HepG2 (cell line): Measurements from ENCODE around the gene ARCN1. TPM values are rescaled to one million over a fixed set of nuclear protein-coding genes. Genes with fewer than 3 reads are reported as not detected.

ENCODE experiments used
- DR1 ChIP-seq: sonication (generic); formaldehyde crosslinking; IDR thresholded peaks from 2 replicates; pipeline ENCODE4 v1.8.0; 2021; ENCODE audit warnings: mild to moderate bottlenecking, missing genetic modification reagents, inconsistent platforms
- EEA1 ChIP-seq: sonication (generic); formaldehyde crosslinking; IDR thresholded peaks from 2 replicates; pipeline ENCODE4 v1.5.1; 2020; ENCODE audit warnings: mild to moderate bottlenecking, missing genetic modification reagents, borderline replicate concordance
- ESRRA ChIP-seq: sonication (generic); formaldehyde crosslinking; IDR thresholded peaks from 2 replicates; pipeline ENCODE4 v1.5.1; 2020; ENCODE audit warnings: mild to moderate bottlenecking, low read depth, missing genetic modification reagents
- FOXK1 ChIP-seq: sonication (generic); formaldehyde crosslinking; IDR thresholded peaks from 2 replicates; pipeline ENCODE4 v1.4.0; 2020; ENCODE audit warnings: low read depth, missing genetic modification reagents, borderline replicate concordance
- GTF2F1 ChIP-seq: fragments of 150-350 bp; IDR thresholded peaks from 2 replicates; pipeline ENCODE4 v1.6.1; 2014; ENCODE audit warnings: low read length
- MAF1 ChIP-seq: sonication (generic); formaldehyde crosslinking; IDR thresholded peaks from 2 replicates; pipeline ENCODE4 v1.5.0; 2020; ENCODE audit warnings: missing genetic modification reagents, borderline replicate concordance
- MAFF ChIP-seq: IDR thresholded peaks from 2 replicates; pipeline ENCODE4 v1.6.1; 2011; ENCODE audit warnings: low read depth, low read length, improper control_type of control experiment
- MED13 ChIP-seq: sonication (generic); formaldehyde crosslinking; IDR thresholded peaks from 2 replicates; pipeline ENCODE4 v1.5.0; 2020; ENCODE audit warnings: missing genetic modification reagents
- MEF2D ChIP-seq: sonication (generic); formaldehyde crosslinking; IDR thresholded peaks from 2 replicates; pipeline ENCODE4 v1.5.1; 2020; ENCODE audit warnings: mild to moderate bottlenecking, missing genetic modification reagents
- MTF1 ChIP-seq: sonication (generic); formaldehyde crosslinking; IDR thresholded peaks from 2 replicates; pipeline ENCODE4 v1.5.0; 2020; ENCODE audit warnings: missing genetic modification reagents
- MZF1 ChIP-seq: sonication (generic); formaldehyde crosslinking; IDR thresholded peaks from 2 replicates; pipeline ENCODE4 v1.8.1; 2023; ENCODE audit warnings: mild to moderate bottlenecking, missing genetic modification reagents, borderline replicate concordance
- NFYB ChIP-seq: sonication (generic); formaldehyde crosslinking; IDR thresholded peaks from 2 replicates; pipeline ENCODE4 v1.4.0; 2020; ENCODE audit warnings: missing genetic modification reagents
- NKX3-1 ChIP-seq: sonication (generic); formaldehyde crosslinking; IDR thresholded peaks from 2 replicates; pipeline ENCODE4 v1.5.0; 2020; ENCODE audit warnings: missing genetic modification reagents
- ONECUT2 ChIP-seq: sonication (generic); formaldehyde crosslinking; IDR thresholded peaks from 2 replicates; pipeline ENCODE4 v1.4.0; 2020; ENCODE audit warnings: missing genetic modification reagents
- ZNF121 ChIP-seq: sonication (generic); formaldehyde crosslinking; IDR thresholded peaks from 2 replicates; pipeline ENCODE4 v1.5.0; 2020; ENCODE audit warnings: mild to moderate bottlenecking, missing genetic modification reagents
- ZNF207 ChIP-seq: fragments of 450-650 bp; IDR thresholded peaks from 2 replicates; pipeline ENCODE4 v1.6.1; 2016; ENCODE audit warnings: antibody characterized with exemption, borderline replicate concordance
- ZNF235 ChIP-seq: sonication (generic); formaldehyde crosslinking; IDR thresholded peaks from 2 replicates; pipeline ENCODE4 v1.8.1; 2023; ENCODE audit warnings: mild to moderate bottlenecking, missing genetic modification reagents, borderline replicate concordance
- ZNF446 ChIP-seq: sonication (generic); formaldehyde crosslinking; IDR thresholded peaks from 2 replicates; pipeline ENCODE4 v1.5.0; 2020; ENCODE audit warnings: mild to moderate bottlenecking, missing genetic modification reagents
- ZNF674 ChIP-seq: sonication (generic); formaldehyde crosslinking; IDR thresholded peaks from 2 replicates; pipeline ENCODE4 v1.5.0; 2020; ENCODE audit warnings: low read depth, mild to moderate bottlenecking, missing genetic modification reagents
- ZNF737 ChIP-seq: sonication (generic); formaldehyde crosslinking; IDR thresholded peaks from 2 replicates; pipeline ENCODE4 v1.5.0; 2020; ENCODE audit warnings: missing genetic modification reagents, mild to moderate bottlenecking, borderline replicate concordance
- ZNF850 ChIP-seq: sonication (generic); formaldehyde crosslinking; conservative IDR thresholded peaks from 2 replicates; pipeline ENCODE4 v1.9.0; 2021; ENCODE audit warnings: mild to moderate bottlenecking, missing genetic modification reagents
- polyA plus RNA-seq, 8 experiments: library from polyadenylated mRNA; depleted of rRNA in 3 of 8; stranded (reverse) in 7 of 8; unstranded in 1 of 8; fragments of >200 nt; fragmentation: Illumina TruSeq in 4 of 8; extraction: Trizol in 4 of 8; gene quantifications; 2 replicates each; pipeline versions ENCODE4 v1.2.1 to v1.2.3, GENCODE V29; 2011 to 2016; ENCODE audit warnings: low read depth in 4 of 8, missing spikeins in 1 of 8, mixed read lengths in 1 of 8; ENCODE audit not compliant: insufficient read depth in 1 of 8
- total RNA-seq, 5 experiments: library from RNA; depleted of rRNA; stranded (reverse); fragments of >200 nt; fragmentation: Illumina TruSeq; extraction: Trizol; gene quantifications; 2 replicates each; pipeline ENCODE4 v1.2.3, GENCODE V29; 2016; ENCODE audit warnings: low read depth in 1 of 5
- TF ChIP-seq, protein P1 (sequence below): sonication (generic); formaldehyde crosslinking; IDR thresholded peaks from 2 replicates; pipeline ENCODE4 v1.4.0; 2020; ENCODE audit warnings: mild to moderate bottlenecking, missing genetic modification reagents
- TF ChIP-seq, protein P2 (sequence below): sonication (generic); formaldehyde crosslinking; IDR thresholded peaks from 2 replicates; pipeline ENCODE4 v1.9.0; 2022; ENCODE audit warnings: missing genetic modification reagents, mild to moderate bottlenecking, borderline replicate concordance
- TF ChIP-seq, protein P3 (sequence below): sonication (generic); formaldehyde crosslinking; IDR thresholded peaks from 2 replicates; pipeline ENCODE4 v1.4.0; 2020; ENCODE audit warnings: mild to moderate bottlenecking, missing genetic modification reagents
- TF ChIP-seq, protein P4 (sequence below): sonication (generic); formaldehyde crosslinking; IDR thresholded peaks from 2 replicates; pipeline ENCODE4 v1.8.0; 2022; ENCODE audit warnings: missing genetic modification reagents, low read depth, mild to moderate bottlenecking, borderline replicate concordance

ARCN1 gene
- total and polyA plus RNA-seq, 2 of the 13 experiments (the other 11 are each of a cell fraction or from before 2014, with no cell fraction given), result 148 to 200 TPM

DNA sequence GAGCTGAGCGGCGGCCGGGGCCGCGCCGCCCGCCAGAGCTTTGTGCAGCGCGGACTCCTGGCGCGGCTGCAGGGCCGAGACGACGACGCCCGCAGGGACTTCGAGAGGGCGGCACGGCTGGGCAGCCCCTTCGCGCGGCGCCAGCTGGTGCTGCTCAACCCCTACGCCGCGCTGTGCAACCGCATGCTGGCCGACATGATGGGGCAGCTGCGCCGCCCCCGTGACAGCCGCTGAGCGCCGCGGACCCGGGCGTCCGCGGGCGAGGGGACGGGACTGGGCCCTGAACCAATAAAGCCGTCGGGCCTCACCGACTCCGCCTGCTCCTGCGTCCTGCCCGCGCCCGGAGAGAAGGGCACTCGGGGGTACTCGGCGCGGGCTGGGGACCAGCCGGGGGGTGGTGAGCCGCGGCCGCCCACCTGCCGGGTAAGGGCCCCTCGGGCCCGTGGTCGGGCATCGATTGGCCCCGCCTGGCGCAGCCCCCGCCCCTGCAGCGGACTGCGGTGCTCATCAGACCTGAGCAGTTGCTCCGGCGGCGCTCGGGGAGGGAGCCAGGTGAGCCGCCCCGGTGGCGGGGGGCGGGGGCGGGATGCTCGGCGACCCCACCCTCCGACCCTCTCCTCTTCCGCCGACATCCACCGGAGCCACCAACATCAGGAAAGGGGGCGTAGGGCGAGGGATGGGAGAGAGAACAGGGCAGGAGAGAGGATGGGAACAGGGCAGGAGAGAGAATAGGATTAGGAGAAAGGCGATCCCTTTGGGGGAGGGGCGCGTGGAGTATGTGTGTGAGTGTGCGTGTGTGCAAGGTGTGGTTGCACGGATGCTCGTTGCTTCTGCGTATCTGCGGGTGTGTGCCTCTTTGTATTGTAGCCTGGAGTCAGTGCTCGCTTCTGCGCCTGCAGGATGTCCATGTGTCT lies 41.3 kb upstream of the ARCN1 start, which contains the start of gene TMEM25 (continued):
- TF ChIP-seq NKX3-1 (0 out of 2 replicates have a peak, but pooled peaks have one; percentile 5), DR1 (no peak), ZNF121 (CRISPR knock-in tag) (no peak), ZNF446 (CRISPR knock-in tag) (peak; percentile 80; the same call in 1 of the 2 replicates), ZNF674 (no peak), MEF2D (no peak), MED13 (peak; percentile 56; the same call in 1 of the 2 replicates), ONECUT2 (CRISPR knock-in tag) (no peak), ZNF737 (CRISPR knock-in tag) (no peak), ESRRA (CRISPR knock-in tag) (no peak), ZNF850 (CRISPR knock-in tag) (no peak), MTF1 (no peak), MZF1 (CRISPR knock-in tag) (no peak), GTF2F1 (no peak), ZNF235 (no peak; the same call in 1 of the 2 replicates), EEA1 (CRISPR knock-in tag) (no peak), NFYB (CRISPR knock-in tag) (no peak), ZNF207 (no peak), MAFF (no peak), FOXK1 (CRISPR knock-in tag) (no peak), MAF1 (no peak)
- TF ChIP-seq, protein P1, sequence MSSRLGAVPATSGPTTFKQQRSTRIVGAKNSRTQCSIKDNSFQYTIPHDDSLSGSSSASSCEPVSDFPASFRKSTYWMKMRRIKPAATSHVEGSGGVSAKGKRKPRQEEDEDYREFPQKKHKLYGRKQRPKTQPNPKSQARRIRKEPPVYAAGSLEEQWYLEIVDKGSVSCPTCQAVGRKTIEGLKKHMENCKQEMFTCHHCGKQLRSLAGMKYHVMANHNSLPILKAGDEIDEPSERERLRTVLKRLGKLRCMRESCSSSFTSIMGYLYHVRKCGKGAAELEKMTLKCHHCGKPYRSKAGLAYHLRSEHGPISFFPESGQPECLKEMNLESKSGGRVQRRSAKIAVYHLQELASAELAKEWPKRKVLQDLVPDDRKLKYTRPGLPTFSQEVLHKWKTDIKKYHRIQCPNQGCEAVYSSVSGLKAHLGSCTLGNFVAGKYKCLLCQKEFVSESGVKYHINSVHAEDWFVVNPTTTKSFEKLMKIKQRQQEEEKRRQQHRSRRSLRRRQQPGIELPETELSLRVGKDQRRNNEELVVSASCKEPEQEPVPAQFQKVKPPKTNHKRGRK, result no peak
- TF ChIP-seq, protein P2, sequence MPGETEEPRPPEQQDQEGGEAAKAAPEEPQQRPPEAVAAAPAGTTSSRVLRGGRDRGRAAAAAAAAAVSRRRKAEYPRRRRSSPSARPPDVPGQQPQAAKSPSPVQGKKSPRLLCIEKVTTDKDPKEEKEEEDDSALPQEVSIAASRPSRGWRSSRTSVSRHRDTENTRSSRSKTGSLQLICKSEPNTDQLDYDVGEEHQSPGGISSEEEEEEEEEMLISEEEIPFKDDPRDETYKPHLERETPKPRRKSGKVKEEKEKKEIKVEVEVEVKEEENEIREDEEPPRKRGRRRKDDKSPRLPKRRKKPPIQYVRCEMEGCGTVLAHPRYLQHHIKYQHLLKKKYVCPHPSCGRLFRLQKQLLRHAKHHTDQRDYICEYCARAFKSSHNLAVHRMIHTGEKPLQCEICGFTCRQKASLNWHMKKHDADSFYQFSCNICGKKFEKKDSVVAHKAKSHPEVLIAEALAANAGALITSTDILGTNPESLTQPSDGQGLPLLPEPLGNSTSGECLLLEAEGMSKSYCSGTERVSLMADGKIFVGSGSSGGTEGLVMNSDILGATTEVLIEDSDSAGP (CRISPR knock-in tag), result peak; percentile 79; the same call in 1 of the 2 replicates
- TF ChIP-seq, protein P3, sequence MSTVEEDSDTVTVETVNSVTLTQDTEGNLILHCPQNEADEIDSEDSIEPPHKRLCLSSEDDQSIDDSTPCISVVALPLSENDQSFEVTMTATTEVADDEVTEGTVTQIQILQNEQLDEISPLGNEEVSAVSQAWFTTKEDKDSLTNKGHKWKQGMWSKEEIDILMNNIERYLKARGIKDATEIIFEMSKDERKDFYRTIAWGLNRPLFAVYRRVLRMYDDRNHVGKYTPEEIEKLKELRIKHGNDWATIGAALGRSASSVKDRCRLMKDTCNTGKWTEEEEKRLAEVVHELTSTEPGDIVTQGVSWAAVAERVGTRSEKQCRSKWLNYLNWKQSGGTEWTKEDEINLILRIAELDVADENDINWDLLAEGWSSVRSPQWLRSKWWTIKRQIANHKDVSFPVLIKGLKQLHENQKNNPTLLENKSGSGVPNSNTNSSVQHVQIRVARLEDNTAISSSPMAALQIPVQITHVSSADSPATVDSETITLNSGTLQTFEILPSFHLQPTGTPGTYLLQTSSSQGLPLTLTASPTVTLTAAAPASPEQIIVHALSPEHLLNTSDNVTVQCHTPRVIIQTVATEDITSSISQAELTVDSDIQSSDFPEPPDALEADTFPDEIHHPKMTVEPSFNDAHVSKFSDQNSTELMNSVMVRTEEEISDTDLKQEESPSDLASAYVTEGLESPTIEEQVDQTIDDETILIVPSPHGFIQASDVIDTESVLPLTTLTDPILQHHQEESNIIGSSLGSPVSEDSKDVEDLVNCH (CRISPR knock-in tag), result no peak
- TF ChIP-seq, protein P4, sequence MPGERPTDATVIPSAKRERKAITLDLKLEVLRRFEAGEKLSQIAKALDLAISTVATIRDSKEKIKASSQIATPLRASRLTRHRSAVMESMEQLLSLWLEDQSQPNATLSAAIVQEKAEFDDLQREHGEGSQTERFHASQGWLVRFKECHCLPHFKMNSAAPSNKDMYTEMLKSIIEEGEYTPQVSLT (CRISPR knock-in tag), result no peak
